Neural cell (in vitro differentiated cells): ENCODE measurements around the gene PEX11A. TPM values are rescaled to one million over a fixed set of nuclear protein-coding genes. Genes with fewer than 3 reads are reported as not detected.

Experiments used
- H2AFZ ChIP-seq: fragments of 200-600, 300-800 bp; sonication (generic), shearing (Covaris generic); 2 replicates; pipeline ENCODE4 v1.6.0; 2014; ENCODE audit warnings: low read depth, mild to moderate bottlenecking, antibody characterized with exemption, low read length, moderate library complexity
- H3F3A ChIP-seq: fragments of 200-600 bp; shearing (Covaris generic); 2 replicates; pipeline ENCODE4 v1.6.1; 2016; ENCODE audit warnings: mild to moderate bottlenecking, moderate library complexity, mixed read lengths, antibody characterized with exemption, low read length; ENCODE audit not compliant: insufficient read depth, poor library complexity, severe bottlenecking
- H3K27ac ChIP-seq: fragments of 200-600, 300-800 bp; sonication (generic), shearing (Covaris generic); 2 replicates; pipeline ENCODE4 v1.5.1; 2014; ENCODE audit warnings: mild to moderate bottlenecking, low read length, moderate library complexity
- H3K27me3 ChIP-seq: fragments of 300-800, 200-600 bp; sonication (generic), shearing (Covaris generic); 2 replicates; pipeline ENCODE4 v1.6.0; 2014; ENCODE audit warnings: mild to moderate bottlenecking, low read depth, low read length, moderate library complexity; ENCODE audit not compliant: insufficient read depth
- H3K36me3 ChIP-seq: fragments of 300-800, 200-600 bp; sonication (generic), shearing (Covaris generic); 2 replicates; pipeline ENCODE4 v1.5.1; 2014; ENCODE audit warnings: mild to moderate bottlenecking, antibody characterized with exemption, low read length, moderate library complexity; ENCODE audit not compliant: insufficient read depth
- H3K4me2 ChIP-seq: fragments of 300-800, 200-600 bp; sonication (generic), shearing (Covaris generic); 2 replicates; pipeline ENCODE4 v1.6.0; 2014; ENCODE audit warnings: mild to moderate bottlenecking, low read length
- H3K4me3 ChIP-seq: fragments of 300-800, 200-600 bp; sonication (generic), shearing (Covaris generic); 2 replicates; pipeline ENCODE4 v1.5.1; 2014; ENCODE audit warnings: mild to moderate bottlenecking, low read length, moderate library complexity
- H3K79me2 ChIP-seq: fragments of 200-600 bp; shearing (Covaris generic); replicated peaks from 2 replicates; pipeline ENCODE4 v1.6.0; 2014; ENCODE audit warnings: mild to moderate bottlenecking, low read length, moderate library complexity; ENCODE audit not compliant: insufficient read depth
- H3K9ac ChIP-seq: fragments of 300-800, 200-600 bp; sonication (generic), shearing (Covaris generic); 2 replicates; pipeline ENCODE4 v1.6.1; 2016; ENCODE audit warnings: mild to moderate bottlenecking, low read length, mixed read lengths
- H3K9me2 ChIP-seq: fragments of 200-600 bp; shearing (Covaris generic); 2 replicates; pipeline ENCODE4 v1.6.1; 2016; ENCODE audit warnings: mild to moderate bottlenecking, low read length, mixed read lengths; ENCODE audit not compliant: insufficient read depth
- H3K9me3 ChIP-seq: fragments of 200-600, 300-800 bp; sonication (generic), shearing (Covaris generic); 2 replicates; pipeline ENCODE4 v1.6.1; 2016; ENCODE audit warnings: mild to moderate bottlenecking, mixed run types, low read length, moderate library complexity, mixed read lengths
- H4K20me1 ChIP-seq: fragments of 200-600 bp; shearing (Covaris generic); 2 replicates; pipeline ENCODE4 v1.6.1; 2016; ENCODE audit warnings: mild to moderate bottlenecking, mixed run types; ENCODE audit not compliant: insufficient read depth
- CTCF ChIP-seq: fragments of 450-650 bp; IDR thresholded peaks from 2 replicates; pipeline ENCODE4 v1.5.1; 2014; ENCODE audit warnings: antibody characterized with exemption, mild to moderate bottlenecking, moderate library complexity; ENCODE audit not compliant: poor library complexity, severe bottlenecking
- EP300 ChIP-seq: fragments of 450-650 bp; conservative IDR thresholded peaks from 2 replicates; pipeline ENCODE4 v1.6.1; 2014; ENCODE audit warnings: antibody characterized with exemption, mild to moderate bottlenecking, moderate library complexity; ENCODE audit not compliant: poor library complexity, severe bottlenecking
- EZH2 ChIP-seq: fragments of 200-600, 300-800 bp; shearing (Covaris generic), sonication (generic); IDR thresholded peaks from 2 replicates; pipeline ENCODE4 v1.6.1; 2014; ENCODE audit warnings: antibody characterized with exemption, low read length, borderline replicate concordance, mild to moderate bottlenecking; ENCODE audit not compliant: insufficient read depth, poor library complexity, severe bottlenecking
- MXI1 ChIP-seq: fragments of 450-650 bp; conservative IDR thresholded peaks from 2 replicates; pipeline ENCODE4 v1.6.1; 2014; ENCODE audit warnings: antibody characterized with exemption, mild to moderate bottlenecking; ENCODE audit not compliant: poor library complexity, severe bottlenecking
- POLR2AphosphoS5 ChIP-seq: IDR thresholded peaks from 2 replicates; pipeline ENCODE4 v1.6.1; 2012
- RAD21 ChIP-seq: fragments of 450-650 bp; conservative IDR thresholded peaks from 2 replicates; pipeline ENCODE4 v1.6.1; 2014; ENCODE audit warnings: antibody characterized with exemption, mild to moderate bottlenecking, moderate library complexity
- REST ChIP-seq: IDR thresholded peaks from 2 replicates; pipeline ENCODE4 v1.6.1; 2012; ENCODE audit warnings: borderline replicate concordance
- SMC3 ChIP-seq: fragments of 450-650 bp; conservative IDR thresholded peaks from 2 replicates; pipeline ENCODE4 v1.6.1; 2014; ENCODE audit warnings: antibody characterized with exemption, mild to moderate bottlenecking, moderate library complexity; ENCODE audit not compliant: poor library complexity
- TAF1 ChIP-seq: IDR thresholded peaks from 2 replicates; pipeline ENCODE4 v1.6.1; 2012; ENCODE audit warnings: low read depth
- polyA plus RNA-seq: library from polyadenylated mRNA; depleted of rRNA; stranded (reverse); fragments of >200 nt; gene quantifications from 2 replicates; pipeline ENCODE4 v1.2.3, GENCODE V29; 2014

Gene PEX11A
- polyA plus RNA-seq, 1 donor from 2014 or later, result 13.6 TPM

GRCh38 chr15:89675606-89676005, 14.9 kb downstream of the PEX11A start:
- no peaks in the 10 kb centered on the region for H3K36me3 ChIP-seq
- H4K20me1 ChIP-seq, result no peaks in the 10 kb centered on the region
- no peak overlapping the region for H3K4me2 ChIP-seq
- no peaks in the 10 kb centered on the region for H3K27me3 ChIP-seq
- TF ChIP-seq EP300 (no peak), CTCF (no peak), RAD21 (no peak), TAF1 (no peak), SMC3 (no peak), EZH2 (no peak), POLR2AphosphoS5 (no peak), MXI1 (no peak), REST (no peak)
- H2AFZ ChIP-seq, result no peak overlapping the region
- no peaks in the 10 kb centered on the region for H3F3A ChIP-seq
- H3K9me2 ChIP-seq, result no peaks in the 10 kb centered on the region
- H3K9ac ChIP-seq, result no peak overlapping the region
- H3K4me3 ChIP-seq, result no peak overlapping the region
- H3K79me2 ChIP-seq, result no peaks in the 10 kb centered on the region
- H3K9me3 ChIP-seq, result no peaks in the 10 kb centered on the region
- H3K27ac ChIP-seq, result no peak overlapping the region

- Histone ChIP-seq H3K27ac (no peak overlapping the region), H3K9me3 (no peaks in the 10 kb centered on the region), H3K36me3 (no peaks in the 10 kb centered on the region), H3K9ac (no peak overlapping the region), H3K27me3 (no peaks in the 10 kb centered on the region), H3F3A (no peaks in the 10 kb centered on the region), H3K4me2 (no peak overlapping the region), H3K79me2 (no peaks in the 10 kb centered on the region), H2AFZ (no peak overlapping the region), H4K20me1 (no peaks in the 10 kb centered on the region), H3K9me2 (no peaks in the 10 kb centered on the region), H3K4me3 (no peak overlapping the region)
- no peak for TF ChIP-seq POLR2AphosphoS5
- TF ChIP-seq RAD21, result no peak
- TF ChIP-seq EZH2, result no peak
- no peak for TF ChIP-seq CTCF
- no peak for TF ChIP-seq MXI1
- TF ChIP-seq REST, result no peak
- no peak for TF ChIP-seq SMC3
Observed at GRCh38 chr15:89674526-89674925, 16.0 kb downstream of the PEX11A start.
